HG02642 (cell line): Measurements from ENCODE around the gene RING1.
A peak's percentile ranks its signal among the peaks of the same experiment; 100 is the strongest.

Experiments used
- ATAC-seq: cut with Tn5 transposase; IDR thresholded peaks from one replicate; pipeline ENCODE4 v1.9.1; 2021; ENCODE audit warnings: mild to moderate bottlenecking; ENCODE audit not compliant: unreplicated experiment, poor library complexity

Gene RING1

DNA sequence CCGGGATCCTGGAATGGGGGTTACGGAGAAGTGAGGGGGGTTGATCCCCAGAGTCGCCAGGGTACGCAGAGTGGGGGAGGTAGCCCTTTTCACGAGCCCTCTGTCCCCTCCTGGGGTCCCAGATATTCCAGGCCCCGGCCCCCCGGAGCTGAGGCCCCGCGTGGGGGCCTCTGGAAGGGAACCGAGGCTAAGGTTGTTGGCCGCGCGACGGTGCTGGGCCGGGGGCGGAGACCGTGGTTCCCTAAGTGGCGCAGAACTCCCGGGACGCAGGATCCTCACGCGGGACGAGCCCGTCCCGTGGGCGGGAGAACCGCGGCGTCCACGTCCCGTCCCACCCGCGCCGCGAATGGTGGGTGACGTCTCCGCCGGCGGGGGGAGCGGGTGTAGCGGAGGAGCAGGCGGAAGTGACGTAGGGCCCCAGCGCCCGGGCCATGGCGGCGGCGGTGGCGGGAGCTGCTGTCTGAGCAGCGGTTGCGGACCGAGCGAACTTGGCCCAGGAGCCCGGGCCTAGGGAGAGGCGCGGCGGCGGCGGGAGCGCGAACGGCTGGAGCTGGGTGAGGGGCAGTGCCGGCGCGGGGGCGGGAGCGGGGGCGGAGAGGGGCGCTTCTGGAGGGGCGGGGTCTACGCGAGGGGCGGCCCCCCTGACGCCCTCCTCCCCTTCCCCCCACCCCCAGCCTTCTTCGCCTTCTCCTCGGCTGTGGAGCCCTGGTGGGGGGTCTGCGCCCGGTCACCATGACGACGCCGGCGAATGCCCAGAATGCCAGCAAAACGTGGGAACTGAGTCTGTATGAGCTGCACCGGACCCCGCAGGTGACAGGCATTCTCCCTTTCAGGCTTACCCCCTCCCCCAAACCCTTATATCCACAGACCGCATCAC lies at the start of gene RING1:
Gene RING1 (plus strand): TSS at position 410 of the 877 bp plus-strand sequence. CDS start 323 bp downstream, at position 733.
- peak; percentile 55 for ATAC-seq

DNA sequence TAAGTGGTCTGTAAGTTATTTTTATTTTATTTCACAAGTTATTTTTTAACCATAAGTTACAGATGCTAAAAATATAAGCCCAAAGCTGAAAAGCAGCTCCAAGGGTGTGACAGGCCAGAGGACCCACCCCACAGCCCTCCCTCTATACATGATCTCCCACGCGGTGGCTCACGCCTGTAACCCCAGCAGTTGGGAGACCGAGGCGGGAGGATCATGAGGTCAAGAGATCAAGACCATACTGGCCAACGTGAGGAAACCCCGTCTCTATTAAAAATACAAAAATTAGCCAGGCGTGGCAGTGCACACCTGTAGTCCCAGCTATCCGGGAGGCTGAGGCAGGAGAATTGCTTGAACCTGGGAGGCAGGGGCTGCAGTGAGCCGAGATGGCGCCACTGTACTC lies 48.2 kb upstream of the RING1 start:
- ATAC-seq: no peak

DNA sequence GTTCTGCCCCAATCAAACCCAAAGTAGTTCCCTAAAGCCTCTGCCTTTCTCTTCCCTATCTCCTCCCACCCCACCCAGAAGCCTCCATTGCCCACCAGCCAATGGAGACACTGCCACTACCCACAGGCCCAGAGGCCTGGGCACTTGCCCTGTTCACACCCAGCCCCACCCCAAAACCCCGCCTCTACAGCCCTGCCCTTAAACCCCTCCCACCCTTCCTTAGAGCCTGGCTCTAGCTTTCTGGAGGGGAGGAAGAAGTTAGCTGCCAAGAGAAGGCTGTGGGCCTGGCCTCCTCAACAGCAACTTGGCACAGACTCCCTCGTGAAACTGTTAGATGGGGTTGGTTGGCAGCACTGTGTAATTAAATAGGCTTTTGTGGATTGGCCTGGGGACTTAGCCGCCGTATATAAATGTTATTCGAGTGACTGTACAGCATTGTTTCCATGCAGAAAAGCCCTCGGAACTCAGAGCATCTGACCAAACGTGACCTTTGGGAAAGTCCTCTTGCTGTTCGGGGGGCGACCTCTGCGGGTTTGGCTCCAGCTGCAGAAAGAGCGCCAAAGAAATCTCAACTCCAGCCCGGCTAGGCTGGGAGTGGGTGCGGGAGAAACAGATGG lies 47.5 kb upstream of the RING1 start:
- ATAC-seq: no peak

GRCh38 chr6:33161354-33162331 lies 46.7 kb upstream of the RING1 start:
- ATAC-seq: peak; percentile 70

- ATAC-seq: no peak
These were observed 44.8 kb upstream of the RING1 start for GRCh38 chr6:33163540-33163939.

DNA sequence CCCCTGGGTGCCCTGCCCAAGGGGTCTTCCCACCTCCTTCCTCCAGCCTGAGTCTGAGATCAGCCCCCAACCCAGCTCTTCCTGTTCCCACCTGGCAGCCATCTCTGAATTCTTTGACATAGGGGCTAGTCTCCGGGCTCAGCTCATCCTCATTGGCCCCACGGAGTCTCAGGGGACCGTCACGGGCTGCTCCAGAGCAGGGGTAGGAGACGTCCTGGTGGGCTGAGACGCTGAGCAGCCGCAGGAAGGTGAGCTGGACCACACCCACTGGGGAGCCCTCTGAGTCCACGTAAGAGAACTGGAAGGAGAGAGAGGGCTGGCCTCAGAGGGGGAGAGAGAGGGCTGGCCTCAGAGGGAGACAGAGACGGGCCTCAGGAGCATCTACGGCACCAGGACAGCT lies 44.1 kb upstream of the RING1 start:
- ATAC-seq: no peak

DNA sequence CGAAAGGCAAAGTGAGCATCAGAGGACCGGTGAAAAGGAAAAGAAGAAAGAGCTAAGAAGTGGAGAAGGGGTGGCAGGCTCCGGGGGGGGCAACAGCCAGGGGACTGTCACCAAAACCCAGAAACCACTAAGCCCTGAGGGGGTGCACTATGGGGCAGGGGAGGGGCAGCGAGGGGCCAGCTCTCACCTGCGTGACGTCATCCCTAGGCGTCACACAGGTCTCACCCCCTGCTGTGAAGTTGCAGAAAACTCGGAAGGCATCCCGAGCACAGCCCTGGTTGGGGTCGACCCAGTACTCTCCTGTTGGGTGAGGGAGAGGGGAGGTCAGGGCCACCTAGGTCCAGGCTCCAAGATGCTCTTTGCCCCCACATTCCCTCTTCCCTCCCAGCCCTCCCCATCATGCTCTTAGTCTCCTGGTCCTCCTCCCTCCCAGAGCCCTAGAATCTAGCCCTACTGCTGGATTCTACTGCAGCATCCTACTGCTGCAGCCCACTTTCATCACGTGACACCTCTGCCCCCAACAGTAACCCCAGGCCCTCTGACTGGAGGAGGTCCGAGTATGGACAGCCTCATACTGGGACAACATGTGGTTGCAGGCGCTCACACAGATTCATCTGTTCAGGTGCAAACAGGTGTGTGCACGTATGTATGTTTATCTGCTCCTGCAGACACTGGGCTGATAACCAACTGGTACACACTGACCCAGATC lies 43.5 kb upstream of the RING1 start:
- no peak for ATAC-seq

DNA sequence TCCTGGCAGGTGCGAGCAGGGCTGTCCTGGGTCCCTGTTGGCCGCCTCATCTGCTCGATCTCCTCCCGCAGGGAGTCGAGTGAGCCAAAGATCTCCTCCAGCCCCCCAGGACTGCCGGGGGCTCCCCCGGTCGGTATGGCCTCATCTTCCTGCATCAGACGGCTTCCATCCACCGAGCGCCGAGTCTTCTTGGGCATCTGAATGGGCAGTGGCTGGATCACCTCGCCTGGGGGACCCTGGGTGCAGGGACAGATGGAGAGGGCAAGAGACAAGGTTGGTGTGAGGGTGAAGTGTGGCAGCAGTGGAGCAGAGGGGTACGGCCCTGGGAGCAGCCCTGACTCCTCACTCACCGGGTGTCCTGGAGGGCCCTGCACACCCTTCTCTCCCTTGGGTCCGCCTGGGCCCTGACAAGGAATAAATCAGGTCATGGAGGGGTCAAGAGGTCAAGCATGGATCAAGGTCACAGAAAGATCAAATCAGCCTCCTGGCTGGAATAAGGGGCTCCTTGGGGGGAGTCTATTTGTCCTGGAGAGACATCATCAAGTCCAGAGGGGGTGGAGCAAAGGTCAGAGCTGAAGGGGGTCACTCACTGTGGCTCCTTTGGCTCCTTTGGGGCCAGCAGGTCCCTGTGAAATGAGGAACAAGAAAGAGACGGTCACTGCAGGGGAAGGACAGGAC lies 42.6 kb upstream of the RING1 start:
- ATAC-seq: no peak

DNA sequence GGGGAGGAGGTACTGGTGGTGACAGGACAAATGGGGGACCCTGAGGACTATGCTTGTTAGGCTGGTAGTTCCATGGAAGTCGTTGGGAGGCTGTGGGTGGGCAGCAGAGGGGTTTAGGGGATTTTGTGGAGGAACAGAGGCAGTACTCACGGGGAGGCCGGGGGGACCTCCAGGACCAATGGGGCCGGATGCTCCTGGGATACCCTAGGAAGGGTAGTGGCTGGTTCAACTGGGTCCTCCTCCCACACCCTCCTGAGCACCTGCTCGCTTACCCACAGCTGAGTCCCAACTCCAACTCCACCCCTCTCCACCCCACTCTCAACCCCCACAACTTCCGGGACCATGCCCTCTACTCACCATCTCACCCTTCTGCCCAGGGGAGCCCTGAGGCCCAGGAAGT lies 41.9 kb upstream of the RING1 start:
- no peak for ATAC-seq

DNA sequence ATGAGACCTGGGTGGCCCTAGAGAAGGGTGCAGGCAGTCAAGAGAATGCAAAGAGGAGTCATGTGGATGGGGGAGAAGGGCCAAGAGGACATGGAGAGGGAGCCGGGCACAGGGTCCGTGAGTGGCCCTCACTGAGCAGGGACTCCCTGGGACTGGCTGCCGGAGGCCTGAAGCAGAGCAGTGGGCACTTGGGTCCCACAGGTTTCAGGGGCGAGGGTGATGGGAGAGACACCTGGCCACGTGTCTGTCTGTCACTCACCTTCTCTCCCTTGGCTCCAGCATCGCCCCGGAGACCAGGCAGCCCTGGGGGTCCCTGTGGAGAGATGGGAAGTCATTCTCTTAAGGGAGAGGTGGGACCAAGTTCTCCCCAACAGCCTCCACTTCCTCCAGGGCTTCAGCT lies 41.5 kb upstream of the RING1 start:
- ATAC-seq: no peak

- ATAC-seq: no peak
These were observed 40.7 kb upstream of the RING1 start for GRCh38 chr6:33167374-33168283.

DNA sequence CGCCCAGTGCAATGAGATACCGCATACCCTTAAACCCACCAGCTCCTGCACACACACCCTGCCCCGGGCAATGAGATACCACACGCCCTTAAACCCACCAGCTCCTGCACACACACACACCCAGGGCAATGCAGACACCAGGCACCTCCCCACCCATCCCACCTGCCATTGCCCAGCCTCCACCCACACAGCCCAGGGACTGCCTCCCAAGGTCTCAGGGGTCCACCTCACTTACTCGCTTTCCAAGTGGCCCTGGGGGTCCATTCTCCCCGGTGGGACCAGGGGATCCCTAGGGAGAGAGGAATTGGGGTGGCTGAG lies 40.1 kb upstream of the RING1 start:
- ATAC-seq: no peak

- no peak for ATAC-seq
These were observed 39.7 kb upstream of the RING1 start for GRCh38 chr6:33168639-33169038.

- ATAC-seq: no peak
These were observed 38.8 kb upstream of the RING1 start for GRCh38 chr6:33169291-33170175.

GRCh38 chr6:33170176-33171015 lies 37.9 kb upstream of the RING1 start:
- no peak for ATAC-seq

- ATAC-seq: no peak
These were observed 37.1 kb upstream of the RING1 start for GRCh38 chr6:33171016-33171879.
